Testis (tissue), 3 donors: ENCODE results near the gene CORO7. TPM values are rescaled to one million over a fixed set of nuclear protein-coding genes. Genes with fewer than 3 reads are reported as not detected.

Experiments used
- DNase-seq: peaks from one replicate; pipeline ENCODE4 v3.0.0-alpha.2; 2019
- H3K27ac ChIP-seq, 2 donors: fragments of 200-600 bp; sonication (generic); one replicate each; pipeline ENCODE4 v1.5.1; 2019
- H3K27me3 ChIP-seq: fragments of 200-600 bp; sonication (generic); one replicate; pipeline ENCODE4 v1.5.1; 2019
- H3K36me3 ChIP-seq: fragments of 200-600 bp; sonication (generic); one replicate; pipeline ENCODE4 v1.5.1; 2017; ENCODE audit warnings: low read depth; ENCODE audit errors: missing control alignments
- H3K4me1 ChIP-seq: fragments of 200-600 bp; sonication (generic); one replicate; pipeline ENCODE4 v1.5.1; 2019
- H3K4me3 ChIP-seq, 2 donors: fragments of 200-600 bp; sonication (generic); one replicate each; pipeline ENCODE4 v1.5.1; 2017 to 2019
- H3K9me3 ChIP-seq: fragments of 200-600 bp; sonication (generic); one replicate; pipeline ENCODE4 v1.5.1; 2017
- CTCF ChIP-seq, 3 experiments: fragments of 450-650 bp in 2 of 3; fragments of 200-600 bp in 1 of 3; sonication (generic) in 1 of 3; IDR thresholded peaks; one replicate each; pipeline ENCODE4 v1.5.1; 2016 to 2019; ENCODE audit warnings: antibody characterized with exemption in 3 of 3, mild to moderate bottlenecking in 2 of 3, moderate library complexity in 1 of 3
- POLR2A ChIP-seq: fragments of 450-650 bp; IDR thresholded peaks from one replicate; pipeline ENCODE4 v1.6.1; 2017; ENCODE audit warnings: antibody characterized with exemption, mild to moderate bottlenecking, moderate library complexity
- WGBS, 2 donors: methylation state at CpG; one replicate each; pipeline ENCODE4 v1.1.5; 2018; 5-methylcytosine and 5-hydroxymethylcytosine counted together
- intact Hi-C: fragments of 100-400 bp; cut with DNase I; formaldehyde crosslinking; loops from one replicate; pipeline ENCODE4 v1.15.1; 2023; ENCODE audit warnings: low total_unique reads
- polyA plus RNA-seq: library from polyadenylated mRNA; stranded (reverse); fragments of 350-450 nt; fragmentation: Illumina TruSeq; extraction: RNeasy Lipid Tissue Mini Kit (QIAGEN cat#74804); gene quantifications from one replicate; pipeline ENCODE4 v1.2.3, GENCODE V29; 2014; ENCODE audit warnings: low read depth, low replicate concordance; ENCODE audit not compliant: insufficient read depth
- total RNA-seq, 2 donors: library from RNA; depleted of rRNA; stranded (reverse); fragments of >200 nt; gene quantifications; one replicate each; pipeline ENCODE4 v1.2.3, GENCODE V29; 2016

CORO7 gene
- total and polyA plus RNA-seq, 3 donors from 2014 or later, result 71.5 to 147 (median 126) TPM

- Histone ChIP-seq H3K4me3 (no peak overlapping the region), H3K9me3 (no peaks in the 10 kb centered on the region), H3K36me3 (no peaks in the 10 kb centered on the region), H3K27ac (peak overlapping the region in 1 of 2 donors; percentile 39), H3K4me1 (peaks cover 56% of the 10 kb centered on the region), H3K27me3 (no peaks in the 10 kb centered on the region)
- intact Hi-C loops, result no loop called here
- TF ChIP-seq CTCF (IDR thresholded peaks at IDR 0.05) (no peak), POLR2A (no peak)
- peak; percentile 55 for DNase-seq
- WGBS, 2 donors, result 38 to 60% methylated on average over 18 to 37 of the region's 37 CpGs
These were observed 96.7 kb downstream of the CORO7 start for GRCh38 chr16:4319454-4320421.

DNA sequence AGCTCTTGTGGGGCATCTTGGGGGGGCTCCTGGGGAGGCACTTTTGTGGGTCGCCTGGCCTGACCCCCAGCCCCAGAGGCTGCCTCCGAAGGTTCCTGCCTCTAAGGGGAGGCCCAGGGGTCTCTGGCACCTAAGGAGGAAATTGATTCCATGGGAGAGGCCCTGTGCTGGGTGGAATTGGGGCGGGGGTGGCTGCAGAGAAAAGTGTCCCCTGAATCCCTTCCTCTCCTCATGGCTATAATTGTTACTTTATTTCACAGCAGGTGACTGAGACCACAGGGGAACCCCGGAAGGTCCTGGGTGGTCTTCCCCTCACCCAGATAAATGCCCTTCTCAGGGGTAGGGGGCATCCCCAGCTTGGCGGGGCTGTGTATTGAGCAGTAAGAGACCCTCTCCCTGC is 97.4 kb downstream of the CORO7 start:
- intact Hi-C loops, result no loop called here
- no peak for TF ChIP-seq POLR2A
- TF ChIP-seq CTCF (IDR thresholded peaks at IDR 0.05), result no peak
- peaks cover 49% of the 10 kb centered on the region for H3K4me1 ChIP-seq
- no peaks in the 10 kb centered on the region for H3K36me3 ChIP-seq
- DNase-seq, result no peak
- H3K27me3 ChIP-seq, result no peaks in the 10 kb centered on the region
- H3K9me3 ChIP-seq, result no peaks in the 10 kb centered on the region
- 68 to 80% methylated on average over 3 to 5 of the region's 5 CpGs for WGBS, 2 donors
- no peak overlapping the region for H3K4me3 ChIP-seq
- no peak overlapping the region for H3K27ac ChIP-seq

DNA sequence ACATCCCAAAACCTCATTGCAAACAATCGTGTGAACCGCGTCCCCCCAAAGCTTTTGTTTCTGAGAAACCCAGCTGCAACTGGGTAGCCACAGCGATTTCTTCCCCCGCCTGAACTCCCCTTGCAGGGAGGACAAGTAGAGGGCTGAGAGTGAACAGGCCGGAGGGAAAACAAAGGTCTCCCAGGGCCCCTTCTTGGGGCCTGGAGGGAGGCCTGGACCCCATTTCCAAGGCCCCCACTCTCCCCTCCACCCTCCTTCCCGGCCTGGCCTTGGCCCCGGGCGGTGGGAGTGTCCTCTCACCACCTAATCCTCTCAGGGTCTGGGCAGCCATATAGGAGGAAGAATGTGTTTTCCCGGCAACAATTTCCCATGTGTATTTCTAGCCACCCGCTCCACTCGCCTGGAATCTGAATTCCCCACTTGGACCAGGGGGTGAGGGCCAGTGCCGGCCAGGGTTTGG is 97.9 kb downstream of the CORO7 start:
- H3K4me1 ChIP-seq, result peaks cover 44% of the 10 kb centered on the region
- H3K9me3 ChIP-seq, result no peaks in the 10 kb centered on the region
- WGBS, 2 donors, result 44 to 47% methylated on average over 13 of the region's 13 CpGs
- DNase-seq, result no peak
- no peaks in the 10 kb centered on the region for H3K36me3 ChIP-seq
- no peak for TF ChIP-seq POLR2A
- TF ChIP-seq CTCF (IDR thresholded peaks at IDR 0.05), result no peak
- H3K27me3 ChIP-seq, result no peaks in the 10 kb centered on the region
- intact Hi-C loops, result no loop called here
- H3K4me3 ChIP-seq, result no peak overlapping the region
- H3K27ac ChIP-seq, result no peak overlapping the region

GRCh38 chr16:4317532-4318450 is 98.6 kb downstream of the CORO7 start:
- intact Hi-C loops, result no loop called here
- no peak for TF ChIP-seq CTCF (IDR thresholded peaks at IDR 0.05)
- no peak for TF ChIP-seq POLR2A
- no peaks in the 10 kb centered on the region for H3K27me3 ChIP-seq
- H3K9me3 ChIP-seq, result no peaks in the 10 kb centered on the region
- no peak for DNase-seq
- peaks cover 40% of the 10 kb centered on the region for H3K4me1 ChIP-seq
- no peak overlapping the region for H3K4me3 ChIP-seq
- no peaks in the 10 kb centered on the region for H3K36me3 ChIP-seq
- 43 to 47% methylated on average over 9 to 12 of the region's 12 CpGs for WGBS, 2 donors
- no peak overlapping the region for H3K27ac ChIP-seq
